ENCODE results near the gene JARID2.

- TF ChIP-seq, protein P1, sequence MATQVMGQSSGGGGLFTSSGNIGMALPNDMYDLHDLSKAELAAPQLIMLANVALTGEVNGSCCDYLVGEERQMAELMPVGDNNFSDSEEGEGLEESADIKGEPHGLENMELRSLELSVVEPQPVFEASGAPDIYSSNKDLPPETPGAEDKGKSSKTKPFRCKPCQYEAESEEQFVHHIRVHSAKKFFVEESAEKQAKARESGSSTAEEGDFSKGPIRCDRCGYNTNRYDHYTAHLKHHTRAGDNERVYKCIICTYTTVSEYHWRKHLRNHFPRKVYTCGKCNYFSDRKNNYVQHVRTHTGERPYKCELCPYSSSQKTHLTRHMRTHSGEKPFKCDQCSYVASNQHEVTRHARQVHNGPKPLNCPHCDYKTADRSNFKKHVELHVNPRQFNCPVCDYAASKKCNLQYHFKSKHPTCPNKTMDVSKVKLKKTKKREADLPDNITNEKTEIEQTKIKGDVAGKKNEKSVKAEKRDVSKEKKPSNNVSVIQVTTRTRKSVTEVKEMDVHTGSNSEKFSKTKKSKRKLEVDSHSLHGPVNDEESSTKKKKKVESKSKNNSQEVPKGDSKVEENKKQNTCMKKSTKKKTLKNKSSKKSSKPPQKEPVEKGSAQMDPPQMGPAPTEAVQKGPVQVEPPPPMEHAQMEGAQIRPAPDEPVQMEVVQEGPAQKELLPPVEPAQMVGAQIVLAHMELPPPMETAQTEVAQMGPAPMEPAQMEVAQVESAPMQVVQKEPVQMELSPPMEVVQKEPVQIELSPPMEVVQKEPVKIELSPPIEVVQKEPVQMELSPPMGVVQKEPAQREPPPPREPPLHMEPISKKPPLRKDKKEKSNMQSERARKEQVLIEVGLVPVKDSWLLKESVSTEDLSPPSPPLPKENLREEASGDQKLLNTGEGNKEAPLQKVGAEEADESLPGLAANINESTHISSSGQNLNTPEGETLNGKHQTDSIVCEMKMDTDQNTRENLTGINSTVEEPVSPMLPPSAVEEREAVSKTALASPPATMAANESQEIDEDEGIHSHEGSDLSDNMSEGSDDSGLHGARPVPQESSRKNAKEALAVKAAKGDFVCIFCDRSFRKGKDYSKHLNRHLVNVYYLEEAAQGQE (IDR thresholded peaks at IDR 0.05), result no peak
- no peak for TF ChIP-seq TAF1 (conservative IDR thresholded peaks at IDR 0.05)
- TF ChIP-seq SP1 (IDR thresholded peaks at IDR 0.05), result no peak
- no peak for TF ChIP-seq CTCF (IDR thresholded peaks at IDR 0.05; ENCODE audit: low read depth, low read length, missing input control)
- TF ChIP-seq JUND (IDR thresholded peaks at IDR 0.05), result no peak
- TF ChIP-seq MAX (IDR thresholded peaks at IDR 0.05), result no peak
- no peak for TF ChIP-seq RAD21 (IDR thresholded peaks at IDR 0.05)
- TF ChIP-seq YY1 (IDR thresholded peaks at IDR 0.05), result no peak
- no peak for TF ChIP-seq ATF3 (IDR thresholded peaks at IDR 0.05)
- no peak for TF ChIP-seq ZBTB33 (IDR thresholded peaks at IDR 0.05)
- no peak for TF ChIP-seq GABPA (IDR thresholded peaks at IDR 0.05 in 1 of 2, conservative IDR thresholded peaks at IDR 0.05 in 1 of 2)
- no peak for TF ChIP-seq EGR1 (IDR thresholded peaks at IDR 0.05; ENCODE audit: low read depth in 2 of 2)
- TF ChIP-seq HNF4A (conservative IDR thresholded peaks at IDR 0.05), result no peak
Observed at GRCh38 chr6:15420959-15421438, 175.1 kb downstream of the JARID2 start.

Data from liver (tissue), 3 donors.